Measurements from ENCODE around the gene C11orf98. TPM values are rescaled to one million over a fixed set of nuclear protein-coding genes. Genes with fewer than 3 reads are reported as not detected.

Gene C11orf98
- total RNA-seq, 1 experiment from 2014 or later: 86.6 TPM

Other genes starting within 250 kb of the C11orf98 start
- not detected in 2 replicates for gene SCGB1A1, start 246.2 kb downstream of the C11orf98 start, total RNA-seq (2014; rRNA removed; shearing (Covaris generic))
- gene AHNAK, start 118.4 kb downstream of the C11orf98 start, total RNA-seq (2014; rRNA removed; shearing (Covaris generic)): 51.3 and 141 TPM in 2 replicates
- gene EEF1G, start 91.3 kb downstream of the C11orf98 start, total RNA-seq (2014; rRNA removed; shearing (Covaris generic)): 940 and 974 TPM in 2 replicates
- 5.2 and 7.6 TPM in 2 replicates for gene TUT1, start 73.7 kb downstream of the C11orf98 start, total RNA-seq (2014; rRNA removed; shearing (Covaris generic))
- gene MTA2, start 63.3 kb downstream of the C11orf98 start, total RNA-seq (2014; rRNA removed; shearing (Covaris generic)): 104 and 148 TPM in 2 replicates
- gene EML3, start 52.4 kb downstream of the C11orf98 start, total RNA-seq (2014; rRNA removed; shearing (Covaris generic)): 10.5 and 21.7 TPM in 2 replicates
- gene ROM1, start 52.0 kb downstream of the C11orf98 start, total RNA-seq (2014; rRNA removed; shearing (Covaris generic)): 8.1 and 9.0 TPM in 2 replicates
- gene B3GAT3, start 43.2 kb downstream of the C11orf98 start, total RNA-seq (2014; rRNA removed; shearing (Covaris generic)): 16.6 and 44.9 TPM in 2 replicates
- gene GANAB, start 18.6 kb downstream of the C11orf98 start, total RNA-seq (2014; rRNA removed; shearing (Covaris generic)): 142 and 229 TPM in 2 replicates
- gene INTS5, start 11.9 kb downstream of the C11orf98 start, total RNA-seq (2014; rRNA removed; shearing (Covaris generic)): 17.1 and 22.1 TPM in 2 replicates
- 2.0 and 8.7 TPM in 2 replicates for gene CSKMT, start 102 bp upstream of the C11orf98 start, total RNA-seq (2014; rRNA removed; shearing (Covaris generic))
- 9.4 and 12.6 TPM in 2 replicates for gene UQCC3, start 6.5 kb upstream of the C11orf98 start, total RNA-seq (2014; rRNA removed; shearing (Covaris generic))
- 3.8 and 6.1 TPM in 2 replicates for gene LBHD1, start 7.1 kb upstream of the C11orf98 start, total RNA-seq (2014; rRNA removed; shearing (Covaris generic))
- 80.6 and 116 TPM in 2 replicates for gene UBXN1, start 13.9 kb upstream of the C11orf98 start, total RNA-seq (2014; rRNA removed; shearing (Covaris generic))
- gene LRRN4CL, start 24.3 kb upstream of the C11orf98 start, total RNA-seq (2014; rRNA removed; shearing (Covaris generic)): 0.42 and 1.7 TPM in 2 replicates
- gene BSCL2, start 42.2 kb upstream of the C11orf98 start, total RNA-seq (2014; rRNA removed; shearing (Covaris generic)): 165 and 183 TPM in 2 replicates
- gene GNG3, start 42.5 kb upstream of the C11orf98 start, total RNA-seq (2014; rRNA removed; shearing (Covaris generic)): not detected in 2 replicates
- 11.3 and 16.8 TPM in 2 replicates for gene HNRNPUL2, start 62.2 kb upstream of the C11orf98 start, total RNA-seq (2014; rRNA removed; shearing (Covaris generic))
- gene TTC9C, start 63.3 kb upstream of the C11orf98 start, total RNA-seq (2014; rRNA removed; shearing (Covaris generic)): 64.6 and 70.6 TPM in 2 replicates
- 6.4 and 10.2 TPM in 2 replicates for gene ZBTB3, start 89.0 kb upstream of the C11orf98 start, total RNA-seq (2014; rRNA removed; shearing (Covaris generic))
- gene POLR2G, start 96.4 kb upstream of the C11orf98 start, total RNA-seq (2014; rRNA removed; shearing (Covaris generic)): 178 and 181 TPM in 2 replicates
- gene TAF6L, start 106.2 kb upstream of the C11orf98 start, total RNA-seq (2014; rRNA removed; shearing (Covaris generic)): 14.5 and 17.3 TPM in 2 replicates
- gene TMEM179B, start 122.2 kb upstream of the C11orf98 start, total RNA-seq (2014; rRNA removed; shearing (Covaris generic)): 82.1 and 138 TPM in 2 replicates
- 38.7 and 41.7 TPM in 2 replicates for gene TMEM223, start 126.8 kb upstream of the C11orf98 start, total RNA-seq (2014; rRNA removed; shearing (Covaris generic))
- 23.2 and 30.0 TPM in 2 replicates for gene NXF1, start 140.2 kb upstream of the C11orf98 start, total RNA-seq (2014; rRNA removed; shearing (Covaris generic))
- gene STX5, start 166.8 kb upstream of the C11orf98 start, total RNA-seq (2014; rRNA removed; shearing (Covaris generic)): 57.2 and 57.5 TPM in 2 replicates
- gene TEX54, start 167.6 kb upstream of the C11orf98 start, total RNA-seq (2014; rRNA removed; shearing (Covaris generic)): not detected in 2 replicates
- 55.2 and 61.8 TPM in 2 replicates for gene WDR74, start 174.4 kb upstream of the C11orf98 start, total RNA-seq (2014; rRNA removed; shearing (Covaris generic))
- gene SLC3A2, start 215.7 kb upstream of the C11orf98 start, total RNA-seq (2014; rRNA removed; shearing (Covaris generic)): 125 and 141 TPM in 2 replicates

Data from M059J (cell line).